Adrenal gland (tissue), 5 donors: ENCODE data around the gene SCNN1B.

Source experiments
- CTCF ChIP-seq, 6 experiments: fragments of 450-650 bp in 4 of 6; fragments of 200-600 bp in 2 of 6; sonication (generic) in 1 of 6; IDR thresholded peaks; 1 replicate in 5 of 6; 2 replicates in 1 of 6; pipeline versions ENCODE4 v1.5.1 to v1.8.0; 2016 to 2021; ENCODE audit warnings: antibody characterized with exemption in 6 of 6, mild to moderate bottlenecking in 2 of 6, moderate library complexity in 1 of 6
- POLR2A ChIP-seq, 2 donors: fragments of 450-650 bp; IDR thresholded peaks; one replicate each; pipeline ENCODE4 v1.6.1; 2017; ENCODE audit warnings: antibody characterized with exemption in 2 of 2, mild to moderate bottlenecking in 2 of 2, moderate library complexity in 1 of 2
- donor health status: DM: no; HTN: no; CAD: no.

DNA sequence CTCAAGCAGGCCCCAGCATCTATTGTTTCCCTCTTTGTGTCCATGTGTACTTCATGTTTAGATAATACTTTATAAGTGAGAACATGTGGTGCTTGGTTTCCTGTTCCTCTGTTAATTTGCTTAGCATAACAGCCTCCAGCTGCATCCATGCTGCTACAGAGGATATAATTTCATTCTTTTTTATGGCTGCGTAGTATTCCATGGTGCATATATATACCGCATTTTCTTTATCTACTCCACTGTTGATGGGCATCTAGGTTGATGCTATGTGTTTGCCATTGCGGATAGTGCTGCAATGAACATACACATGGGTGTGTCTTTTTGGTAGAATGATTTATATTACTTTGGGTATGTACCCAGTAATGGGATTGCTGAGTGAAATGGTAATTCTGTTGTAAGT lies 31.4 kb upstream of the SCNN1B start:
- TF ChIP-seq CTCF (IDR thresholded peaks at IDR 0.05) (no peak), POLR2A (IDR thresholded peaks at IDR 0.05) (no peak)
